ENCODE results near the gene MYH3.

MYH3 gene

DNA sequence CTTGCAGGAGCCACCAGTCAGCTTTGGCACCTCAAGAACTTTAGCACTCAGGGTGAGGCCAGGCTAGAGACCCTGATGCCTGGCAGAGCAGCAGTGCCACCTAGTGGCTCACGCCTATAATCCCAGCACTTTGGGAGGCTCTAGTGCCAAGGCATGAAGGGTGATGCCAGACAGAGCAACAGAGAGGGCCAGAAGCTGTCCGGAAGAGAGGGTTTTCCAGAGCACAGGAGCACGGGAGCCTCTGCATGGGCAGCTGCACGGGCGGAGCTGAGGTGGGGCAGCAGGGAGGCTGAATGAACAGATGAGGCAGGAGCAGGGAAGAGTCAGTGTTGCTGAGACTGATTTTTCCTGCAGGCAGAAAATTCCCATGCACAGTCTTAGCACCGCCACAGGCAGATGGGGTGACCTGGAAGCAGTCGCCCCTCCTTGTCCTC lies 38.9 kb downstream of the MYH3 start:
- 33% methylated on average over 6 of the region's 7 CpGs for WGBS
- Histone ChIP-seq H3K23ac (ENCODE audit: low read length in 2 of 2) (no peak overlapping the region), H3K4ac (ENCODE audit: low read depth in 1 of 2, low read length in 2 of 2) (no peak overlapping the region), H3K9me3 (ENCODE audit: control insufficient read depth, low read length) (no peaks in the 10 kb centered on the region), H3K79me1 (replicated peaks; ENCODE audit: low read length, poor library complexity, severe bottlenecking) (no peaks in the 10 kb centered on the region), H3K27me3 (ENCODE audit: control insufficient read depth in 1 of 2, insufficient read depth in 1 of 2, low read length in 2 of 2) (peaks cover 0 to 3% of the 10 kb centered on the region in 2 experiments), H2BK120ac (ENCODE audit: low read depth, low read length) (no peak overlapping the region), H2AK5ac (ENCODE audit: low read length, severe bottlenecking) (no peak overlapping the region), H2BK12ac (ENCODE audit: low read length in 2 of 2) (no peak overlapping the region), H2AFZ (ENCODE audit: low read depth, low read length) (no peak overlapping the region), H3K4me2 (ENCODE audit: low read length, poor library complexity, severe bottlenecking) (no peak overlapping the region), H4K91ac (ENCODE audit: low read length) (peak overlapping the region; percentile 28), H3K14ac (ENCODE audit: low read length in 2 of 2) (no peak overlapping the region), H3K36me3 (ENCODE audit: control insufficient read depth in 1 of 2, insufficient read depth in 2 of 2, low read depth in 1 of 2, low read length in 2 of 2) (no peaks in the 10 kb centered on the region), H3K27ac (ENCODE audit: low read length, poor library complexity, severe bottlenecking) (no peak overlapping the region), H2BK5ac (ENCODE audit: low read depth, low read length, poor library complexity, severe bottlenecking) (no peak overlapping the region), H3K4me1 (ENCODE audit: control insufficient read depth, insufficient read depth, low read depth, low read length) (peaks cover 2% of the 10 kb centered on the region), H3K9ac (ENCODE audit: low read length) (no peak overlapping the region), H2BK15ac (ENCODE audit: low read depth, poor library complexity, severe bottlenecking) (no peak overlapping the region), H3K18ac (ENCODE audit: low read depth in 1 of 2, low read length in 2 of 2) (peak overlapping the region in 1 of 2 experiments; percentile 0), H3K4me3 (ENCODE audit: insufficient read depth in 1 of 2, low read depth in 1 of 2, low read length in 2 of 2) (no peak overlapping the region), H4K8ac (ENCODE audit: low read length) (peak overlapping the region; percentile 46)
- peak; percentile 77 for DNase-seq

DNA sequence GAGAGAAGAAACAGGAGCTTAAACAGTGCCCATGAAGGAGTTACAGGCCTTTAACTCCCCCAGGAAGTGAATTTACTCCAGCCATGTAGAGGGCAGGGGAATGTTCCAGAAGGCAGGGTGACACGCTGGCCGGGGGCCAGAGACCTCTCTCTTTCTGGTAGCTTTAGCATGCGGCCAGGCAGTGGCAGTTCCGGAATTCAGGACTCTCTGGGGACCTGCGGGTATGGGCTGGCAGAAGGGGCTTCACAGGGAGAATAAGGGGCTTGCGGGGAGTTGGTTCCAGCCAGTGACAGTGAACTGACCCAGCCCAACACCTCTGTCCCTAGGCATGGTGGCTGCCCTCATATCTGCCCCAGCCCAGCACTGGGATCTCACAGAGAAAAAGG lies 40.0 kb downstream of the MYH3 start:
- Histone ChIP-seq H3K4me1 (ENCODE audit: control insufficient read depth, insufficient read depth, low read depth, low read length) (peaks cover 2% of the 10 kb centered on the region), H3K27ac (ENCODE audit: low read length, poor library complexity, severe bottlenecking) (no peak overlapping the region), H3K4ac (ENCODE audit: low read depth in 1 of 2, low read length in 2 of 2) (no peak overlapping the region), H3K4me2 (ENCODE audit: low read length, poor library complexity, severe bottlenecking) (no peak overlapping the region), H3K4me3 (ENCODE audit: insufficient read depth in 1 of 2, low read depth in 1 of 2, low read length in 2 of 2) (no peak overlapping the region), H3K79me1 (replicated peaks; ENCODE audit: low read length, poor library complexity, severe bottlenecking) (no peaks in the 10 kb centered on the region), H3K14ac (ENCODE audit: low read length in 2 of 2) (no peak overlapping the region), H2AFZ (ENCODE audit: low read depth, low read length) (no peak overlapping the region), H2BK15ac (ENCODE audit: low read depth, poor library complexity, severe bottlenecking) (no peak overlapping the region), H4K8ac (ENCODE audit: low read length) (no peak overlapping the region), H2AK5ac (ENCODE audit: low read length, severe bottlenecking) (no peak overlapping the region), H4K91ac (ENCODE audit: low read length) (no peak overlapping the region), H3K27me3 (ENCODE audit: control insufficient read depth in 1 of 2, insufficient read depth in 1 of 2, low read length in 2 of 2) (peaks cover 0 to 3% of the 10 kb centered on the region in 2 experiments), H3K36me3 (ENCODE audit: control insufficient read depth in 1 of 2, insufficient read depth in 2 of 2, low read depth in 1 of 2, low read length in 2 of 2) (no peaks in the 10 kb centered on the region), H2BK5ac (ENCODE audit: low read depth, low read length, poor library complexity, severe bottlenecking) (no peak overlapping the region), H3K23ac (ENCODE audit: low read length in 2 of 2) (no peak overlapping the region), H3K18ac (ENCODE audit: low read depth in 1 of 2, low read length in 2 of 2) (no peak overlapping the region), H2BK120ac (ENCODE audit: low read depth, low read length) (no peak overlapping the region), H2BK12ac (ENCODE audit: low read length in 2 of 2) (no peak overlapping the region), H3K9ac (ENCODE audit: low read length) (no peak overlapping the region), H3K9me3 (ENCODE audit: control insufficient read depth, low read length) (no peaks in the 10 kb centered on the region)
- no peak for DNase-seq
- 88% methylated on average over 6 of the region's 6 CpGs for WGBS

DNA sequence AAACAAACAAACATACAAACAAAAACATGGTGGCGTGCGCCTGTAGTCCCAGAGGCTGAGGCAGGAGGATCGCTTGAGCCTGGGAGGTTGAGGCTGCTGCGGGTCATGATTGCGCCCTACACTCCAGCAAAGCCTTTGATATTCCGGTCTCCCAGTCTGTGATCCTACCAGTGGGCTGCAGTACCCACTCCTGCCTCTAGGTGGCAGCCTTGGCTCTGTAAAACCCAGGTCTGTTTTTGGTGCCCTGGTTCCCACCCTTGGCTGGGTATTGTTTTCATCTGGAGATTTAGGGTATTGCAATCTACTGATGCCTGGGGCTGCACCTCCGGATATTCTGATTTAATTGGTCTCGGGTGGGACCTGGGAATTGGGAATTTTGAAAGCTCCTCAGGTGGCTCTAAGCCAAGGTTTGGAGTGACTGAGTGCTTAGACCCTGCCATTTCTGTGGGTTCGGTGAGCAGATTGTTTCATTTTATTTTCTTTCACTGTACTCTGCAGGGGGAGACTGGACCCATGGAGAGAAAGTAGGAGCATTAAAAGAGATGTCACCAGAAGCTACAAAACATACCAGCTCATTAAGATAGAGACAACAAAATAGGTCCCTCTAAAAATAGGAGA lies 40.5 kb downstream of the MYH3 start:
- H4K91ac ChIP-seq (ENCODE audit: low read length), result no peak overlapping the region
- H2AK5ac ChIP-seq (ENCODE audit: low read length, severe bottlenecking), result no peak overlapping the region
- no peak overlapping the region for H3K23ac ChIP-seq (ENCODE audit: low read length in 2 of 2)
- no peak overlapping the region for H2BK15ac ChIP-seq (ENCODE audit: low read depth, poor library complexity, severe bottlenecking)
- no peak overlapping the region for H2BK12ac ChIP-seq (ENCODE audit: low read length in 2 of 2)
- H2AFZ ChIP-seq (ENCODE audit: low read depth, low read length), result no peak overlapping the region
- peaks cover 2% of the 10 kb centered on the region for H3K4me1 ChIP-seq (ENCODE audit: control insufficient read depth, insufficient read depth, low read depth, low read length)
- no peak overlapping the region for H3K4me2 ChIP-seq (ENCODE audit: low read length, poor library complexity, severe bottlenecking)
- H2BK5ac ChIP-seq (ENCODE audit: low read depth, low read length, poor library complexity, severe bottlenecking), result no peak overlapping the region
- no peak overlapping the region for H3K14ac ChIP-seq (ENCODE audit: low read length in 2 of 2)
- H3K36me3 ChIP-seq (ENCODE audit: control insufficient read depth in 1 of 2, insufficient read depth in 2 of 2, low read depth in 1 of 2, low read length in 2 of 2), result no peaks in the 10 kb centered on the region
- 62% methylated on average over 8 of the region's 9 CpGs for WGBS
- H3K4me3 ChIP-seq (ENCODE audit: insufficient read depth in 1 of 2, low read depth in 1 of 2, low read length in 2 of 2), result no peak overlapping the region
- no peak overlapping the region for H3K4ac ChIP-seq (ENCODE audit: low read depth in 1 of 2, low read length in 2 of 2)
- H3K27ac ChIP-seq (ENCODE audit: low read length, poor library complexity, severe bottlenecking), result no peak overlapping the region
- no peak overlapping the region for H4K8ac ChIP-seq (ENCODE audit: low read length)
- no peak overlapping the region for H3K18ac ChIP-seq (ENCODE audit: low read depth in 1 of 2, low read length in 2 of 2)
- no peaks in the 10 kb centered on the region for H3K79me1 ChIP-seq (replicated peaks; ENCODE audit: low read length, poor library complexity, severe bottlenecking)
- no peak overlapping the region for H3K9ac ChIP-seq (ENCODE audit: low read length)
- H2BK120ac ChIP-seq (ENCODE audit: low read depth, low read length), result no peak overlapping the region
- H3K9me3 ChIP-seq (ENCODE audit: control insufficient read depth, low read length), result no peaks in the 10 kb centered on the region
- H3K27me3 ChIP-seq (ENCODE audit: control insufficient read depth in 1 of 2, insufficient read depth in 1 of 2, low read length in 2 of 2), result peaks cover 0 to 2% of the 10 kb centered on the region in 2 experiments
- DNase-seq, result peak; percentile 75

DNA sequence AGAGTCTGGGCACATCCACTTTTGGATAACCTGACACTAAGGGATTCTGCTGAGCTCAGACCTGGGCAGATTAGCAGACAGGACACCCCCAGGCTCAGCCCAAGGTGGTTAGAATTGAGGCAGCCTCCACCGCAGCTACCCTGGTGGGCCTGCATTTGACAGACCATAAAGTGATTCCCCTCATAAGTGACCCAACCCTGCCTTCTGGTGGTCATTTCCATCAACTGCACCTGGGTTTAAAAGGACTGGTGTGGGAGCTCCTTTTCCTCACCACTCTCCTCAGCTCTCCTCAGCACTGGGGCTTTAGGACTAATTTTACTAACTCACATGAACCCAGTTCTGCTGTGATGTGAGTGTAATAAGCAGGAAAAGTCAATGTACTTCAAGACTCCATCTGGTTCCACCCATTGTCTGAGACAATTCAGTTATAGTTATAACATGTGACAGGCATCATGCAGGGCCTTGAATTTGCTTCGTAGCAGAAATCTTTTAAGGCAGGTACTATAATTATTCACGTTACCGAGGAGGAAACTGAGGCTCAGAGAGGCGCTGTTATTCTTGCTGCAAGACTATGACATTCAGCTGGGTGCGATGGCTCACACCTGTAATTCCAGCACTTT lies 42.5 kb downstream of the MYH3 start:
- Histone ChIP-seq H3K27ac (ENCODE audit: low read length, poor library complexity, severe bottlenecking) (no peak overlapping the region), H3K23ac (ENCODE audit: low read length in 2 of 2) (no peak overlapping the region), H3K79me1 (replicated peaks; ENCODE audit: low read length, poor library complexity, severe bottlenecking) (no peaks in the 10 kb centered on the region), H3K9ac (ENCODE audit: low read length) (no peak overlapping the region), H3K36me3 (ENCODE audit: control insufficient read depth in 1 of 2, insufficient read depth in 2 of 2, low read depth in 1 of 2, low read length in 2 of 2) (no peaks in the 10 kb centered on the region), H3K9me3 (ENCODE audit: control insufficient read depth, low read length) (no peaks in the 10 kb centered on the region), H2BK15ac (ENCODE audit: low read depth, poor library complexity, severe bottlenecking) (no peak overlapping the region), H4K8ac (ENCODE audit: low read length) (no peak overlapping the region), H2BK120ac (ENCODE audit: low read depth, low read length) (no peak overlapping the region), H3K4me2 (ENCODE audit: low read length, poor library complexity, severe bottlenecking) (no peak overlapping the region), H2BK12ac (ENCODE audit: low read length in 2 of 2) (no peak overlapping the region), H2BK5ac (ENCODE audit: low read depth, low read length, poor library complexity, severe bottlenecking) (no peak overlapping the region), H3K4me1 (ENCODE audit: control insufficient read depth, insufficient read depth, low read depth, low read length) (peaks cover 2% of the 10 kb centered on the region), H3K27me3 (ENCODE audit: control insufficient read depth in 1 of 2, insufficient read depth in 1 of 2, low read length in 2 of 2) (no peaks in the 10 kb centered on the region), H3K14ac (ENCODE audit: low read length in 2 of 2) (no peak overlapping the region), H4K91ac (ENCODE audit: low read length) (no peak overlapping the region), H2AFZ (ENCODE audit: low read depth, low read length) (no peak overlapping the region), H3K4ac (ENCODE audit: low read depth in 1 of 2, low read length in 2 of 2) (no peak overlapping the region), H2AK5ac (ENCODE audit: low read length, severe bottlenecking) (no peak overlapping the region), H3K4me3 (ENCODE audit: insufficient read depth in 1 of 2, low read depth in 1 of 2, low read length in 2 of 2) (no peak overlapping the region), H3K18ac (ENCODE audit: low read depth in 1 of 2, low read length in 2 of 2) (no peak overlapping the region)
- 76% methylated on average over 6 of the region's 6 CpGs for WGBS
- peak; percentile 68 for DNase-seq

Data from mesenchymal stem cell (in vitro differentiated cells and primary cell).